Spleen (tissue), 7 donors: ENCODE results near the gene ZBTB7C.

Source experiments
- POLR2AphosphoS5 ChIP-seq, 3 donors: sonication (generic); formaldehyde crosslinking; IDR thresholded peaks; one replicate each; pipeline ENCODE4 v1.5.1; 2017; ENCODE audit warnings: antibody characterized with exemption in 3 of 3
- TF ChIP-seq, protein P1 (sequence below), 11 experiments: fragments of 200-600 bp in 7 of 11; fragments of 450-650 bp in 4 of 11; sonication (generic) in 4 of 11; IDR thresholded peaks in 8 of 11; conservative IDR thresholded peaks in 3 of 11; 1 replicate in 7 of 11; 2 replicates in 4 of 11; pipeline versions ENCODE4 v1.4.0 to v1.8.0; 2016 to 2021; ENCODE audit warnings: antibody characterized with exemption in 11 of 11, inconsistent platforms in 4 of 11, mild to moderate bottlenecking in 1 of 11
- donor health status: DM: no; HTN: no; CAD: no; lungs with moderate emphysema.
- donor health status: DM: no; HTN: no; CAD: no.
- donor health status: DM: no; HTN: no; CAD: no.

GRCh38 chr18:48100165-48100575, 309.0 kb downstream of the ZBTB7C start:
- no peak for TF ChIP-seq POLR2AphosphoS5 (IDR thresholded peaks at IDR 0.05)
- TF ChIP-seq, protein P1, sequence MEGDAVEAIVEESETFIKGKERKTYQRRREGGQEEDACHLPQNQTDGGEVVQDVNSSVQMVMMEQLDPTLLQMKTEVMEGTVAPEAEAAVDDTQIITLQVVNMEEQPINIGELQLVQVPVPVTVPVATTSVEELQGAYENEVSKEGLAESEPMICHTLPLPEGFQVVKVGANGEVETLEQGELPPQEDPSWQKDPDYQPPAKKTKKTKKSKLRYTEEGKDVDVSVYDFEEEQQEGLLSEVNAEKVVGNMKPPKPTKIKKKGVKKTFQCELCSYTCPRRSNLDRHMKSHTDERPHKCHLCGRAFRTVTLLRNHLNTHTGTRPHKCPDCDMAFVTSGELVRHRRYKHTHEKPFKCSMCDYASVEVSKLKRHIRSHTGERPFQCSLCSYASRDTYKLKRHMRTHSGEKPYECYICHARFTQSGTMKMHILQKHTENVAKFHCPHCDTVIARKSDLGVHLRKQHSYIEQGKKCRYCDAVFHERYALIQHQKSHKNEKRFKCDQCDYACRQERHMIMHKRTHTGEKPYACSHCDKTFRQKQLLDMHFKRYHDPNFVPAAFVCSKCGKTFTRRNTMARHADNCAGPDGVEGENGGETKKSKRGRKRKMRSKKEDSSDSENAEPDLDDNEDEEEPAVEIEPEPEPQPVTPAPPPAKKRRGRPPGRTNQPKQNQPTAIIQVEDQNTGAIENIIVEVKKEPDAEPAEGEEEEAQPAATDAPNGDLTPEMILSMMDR (IDR thresholded peaks at IDR 0.05 in 8 of 11, conservative IDR thresholded peaks at IDR 0.05 in 3 of 11) = no peak
